Measurements from ENCODE around the gene MYO1B. TPM values are rescaled to one million over a fixed set of nuclear protein-coding genes. Genes with fewer than 3 reads are reported as not detected.

The MYO1B gene
- total RNA-seq, 1 donor: 246 TPM

DNA sequence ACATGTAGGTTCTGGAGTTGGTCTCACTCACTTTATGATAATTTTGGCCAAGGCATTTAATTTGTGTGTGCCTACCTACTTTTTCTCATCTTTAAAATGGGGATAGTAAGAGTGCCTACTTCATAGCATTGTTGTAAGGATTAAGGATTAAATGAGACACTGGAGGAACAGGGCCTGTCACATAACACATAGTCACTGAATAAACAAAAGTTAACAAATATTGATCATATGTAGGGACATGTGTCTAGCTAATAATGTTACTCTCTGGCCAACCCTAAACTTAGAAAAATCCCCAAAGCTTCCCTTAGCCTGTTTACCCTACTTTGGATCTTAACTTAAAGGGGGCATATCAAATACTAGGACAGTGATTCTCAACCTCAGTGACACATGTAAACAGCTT lies 169.9 kb downstream of the MYO1B start:
- Histone ChIP-seq H4K20me1 (ENCODE audit: insufficient read depth, low read length) (no peaks in the 10 kb centered on the region), H2AFZ (ENCODE audit: low read length) (no peak overlapping the region), H3K79me2 (ENCODE audit: insufficient read depth, low read length) (no peaks in the 10 kb centered on the region), H3K4me2 (ENCODE audit: insufficient read depth, low read length) (no peak overlapping the region), H3K9me3 (ENCODE audit: low read depth, low read length) (no peaks in the 10 kb centered on the region), H3K27ac (ENCODE audit: low read depth, low read length) (no peak overlapping the region), H3K4me1 (ENCODE audit: insufficient read depth, low read length) (peaks cover 9% of the 10 kb centered on the region), H3K36me3 (ENCODE audit: insufficient read depth, low read length) (peaks cover 94% of the 10 kb centered on the region), H3K4me3 (ENCODE audit: insufficient read depth, low read length) (no peak overlapping the region), H3K27me3 (ENCODE audit: insufficient read depth, low read length) (no peaks in the 10 kb centered on the region)
- DNase-seq (ENCODE audit: insufficient read length, low spot score, missing footprints): no peak
- TF ChIP-seq, protein P1, sequence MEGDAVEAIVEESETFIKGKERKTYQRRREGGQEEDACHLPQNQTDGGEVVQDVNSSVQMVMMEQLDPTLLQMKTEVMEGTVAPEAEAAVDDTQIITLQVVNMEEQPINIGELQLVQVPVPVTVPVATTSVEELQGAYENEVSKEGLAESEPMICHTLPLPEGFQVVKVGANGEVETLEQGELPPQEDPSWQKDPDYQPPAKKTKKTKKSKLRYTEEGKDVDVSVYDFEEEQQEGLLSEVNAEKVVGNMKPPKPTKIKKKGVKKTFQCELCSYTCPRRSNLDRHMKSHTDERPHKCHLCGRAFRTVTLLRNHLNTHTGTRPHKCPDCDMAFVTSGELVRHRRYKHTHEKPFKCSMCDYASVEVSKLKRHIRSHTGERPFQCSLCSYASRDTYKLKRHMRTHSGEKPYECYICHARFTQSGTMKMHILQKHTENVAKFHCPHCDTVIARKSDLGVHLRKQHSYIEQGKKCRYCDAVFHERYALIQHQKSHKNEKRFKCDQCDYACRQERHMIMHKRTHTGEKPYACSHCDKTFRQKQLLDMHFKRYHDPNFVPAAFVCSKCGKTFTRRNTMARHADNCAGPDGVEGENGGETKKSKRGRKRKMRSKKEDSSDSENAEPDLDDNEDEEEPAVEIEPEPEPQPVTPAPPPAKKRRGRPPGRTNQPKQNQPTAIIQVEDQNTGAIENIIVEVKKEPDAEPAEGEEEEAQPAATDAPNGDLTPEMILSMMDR (IDR thresholded peaks at IDR 0.05; ENCODE audit: extremely low read depth, low read depth, low read length): no peak

DNA sequence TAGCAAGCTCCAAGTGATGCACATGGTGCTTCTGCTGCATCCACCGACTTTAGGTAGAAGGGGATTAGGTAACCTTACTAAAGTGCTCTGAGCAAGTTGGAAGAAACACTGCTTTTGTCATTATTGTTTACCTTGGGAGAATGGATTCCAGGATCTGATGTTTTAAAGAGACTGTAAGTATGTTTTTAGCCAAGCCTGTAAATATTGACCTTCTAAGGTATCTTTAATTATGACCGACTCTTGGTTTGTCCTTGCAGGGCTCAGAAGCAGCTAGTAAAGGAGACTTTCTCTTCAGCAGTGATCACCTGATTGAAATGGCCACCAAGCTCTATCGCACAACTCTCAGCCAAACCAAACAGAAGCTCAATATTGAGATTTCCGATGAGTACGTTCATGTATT lies 170.7 kb downstream of the MYO1B start:
- Histone ChIP-seq H3K4me3 (ENCODE audit: insufficient read depth, low read length) (no peak overlapping the region), H4K20me1 (ENCODE audit: insufficient read depth, low read length) (no peaks in the 10 kb centered on the region), H3K4me1 (ENCODE audit: insufficient read depth, low read length) (peaks cover 3% of the 10 kb centered on the region), H3K27ac (ENCODE audit: low read depth, low read length) (no peak overlapping the region), H3K36me3 (ENCODE audit: insufficient read depth, low read length) (peaks cover 94% of the 10 kb centered on the region), H3K4me2 (ENCODE audit: insufficient read depth, low read length) (no peak overlapping the region), H3K79me2 (ENCODE audit: insufficient read depth, low read length) (no peaks in the 10 kb centered on the region), H3K9me3 (ENCODE audit: low read depth, low read length) (no peaks in the 10 kb centered on the region), H3K27me3 (ENCODE audit: insufficient read depth, low read length) (no peaks in the 10 kb centered on the region), H2AFZ (ENCODE audit: low read length) (no peak overlapping the region)
- no peak for DNase-seq (ENCODE audit: insufficient read length, low spot score, missing footprints)
- TF ChIP-seq, protein P1 (IDR thresholded peaks at IDR 0.05; ENCODE audit: extremely low read depth, low read depth, low read length): no peak

DNA sequence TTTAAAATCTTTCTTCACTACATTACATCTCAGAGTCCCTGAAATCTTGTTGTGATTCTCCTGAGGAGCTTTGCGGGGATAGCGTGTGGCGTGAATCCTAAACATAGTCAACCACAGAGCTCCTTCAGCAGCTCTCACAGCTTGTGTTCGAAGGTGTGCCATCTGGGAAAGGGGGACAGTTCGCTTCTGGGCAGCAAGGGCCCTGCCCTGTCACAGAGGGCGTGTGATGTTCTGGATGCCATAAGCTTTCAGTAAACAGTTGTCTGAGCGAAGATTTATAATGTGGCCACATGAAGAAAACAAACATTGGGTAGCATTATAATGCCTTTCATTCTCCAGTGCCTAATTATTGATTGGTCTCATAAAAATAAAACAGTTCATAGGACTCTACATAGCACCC lies 172.5 kb downstream of the MYO1B start:
- H3K4me3 ChIP-seq (ENCODE audit: insufficient read depth, low read length): no peak overlapping the region
- no peak overlapping the region for H2AFZ ChIP-seq (ENCODE audit: low read length)
- TF ChIP-seq, protein P1 (IDR thresholded peaks at IDR 0.05; ENCODE audit: extremely low read depth, low read depth, low read length): no peak
- H3K4me1 ChIP-seq (ENCODE audit: insufficient read depth, low read length): no peaks in the 10 kb centered on the region
- H3K27ac ChIP-seq (ENCODE audit: low read depth, low read length): no peak overlapping the region
- H3K27me3 ChIP-seq (ENCODE audit: insufficient read depth, low read length): no peaks in the 10 kb centered on the region
- no peaks in the 10 kb centered on the region for H4K20me1 ChIP-seq (ENCODE audit: insufficient read depth, low read length)
- no peak for DNase-seq (ENCODE audit: insufficient read length, low spot score, missing footprints)
- H3K79me2 ChIP-seq (ENCODE audit: insufficient read depth, low read length): no peaks in the 10 kb centered on the region
- H3K9me3 ChIP-seq (ENCODE audit: low read depth, low read length): no peaks in the 10 kb centered on the region
- H3K4me2 ChIP-seq (ENCODE audit: insufficient read depth, low read length): no peak overlapping the region
- H3K36me3 ChIP-seq (ENCODE audit: insufficient read depth, low read length): peaks cover 93% of the 10 kb centered on the region

DNA sequence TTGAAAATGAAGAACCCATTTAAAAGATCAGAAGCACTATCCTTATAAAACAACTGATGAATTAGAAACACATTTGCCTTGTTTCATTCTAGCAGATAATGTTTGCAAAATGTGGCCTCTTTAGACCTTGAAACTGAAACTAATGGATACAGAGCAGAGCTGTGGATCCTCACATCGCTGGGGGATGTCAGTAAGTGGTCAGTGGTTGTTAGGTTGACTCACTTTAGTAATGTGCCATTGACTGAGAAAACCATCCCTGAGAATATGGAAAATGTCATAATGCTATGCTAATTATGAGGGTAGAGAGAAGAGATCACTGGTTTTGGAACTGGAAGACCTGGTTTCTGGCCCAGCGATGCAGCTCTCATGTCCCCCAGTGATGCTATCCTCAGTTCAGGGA lies 176.7 kb downstream of the MYO1B start:
- Histone ChIP-seq H3K27ac (ENCODE audit: low read depth, low read length) (no peak overlapping the region), H2AFZ (ENCODE audit: low read length) (no peak overlapping the region), H3K4me1 (ENCODE audit: insufficient read depth, low read length) (no peaks in the 10 kb centered on the region), H3K4me2 (ENCODE audit: insufficient read depth, low read length) (no peak overlapping the region), H3K4me3 (ENCODE audit: insufficient read depth, low read length) (no peak overlapping the region), H3K9me3 (ENCODE audit: low read depth, low read length) (no peaks in the 10 kb centered on the region), H3K79me2 (ENCODE audit: insufficient read depth, low read length) (no peaks in the 10 kb centered on the region), H3K36me3 (ENCODE audit: insufficient read depth, low read length) (peaks cover 89% of the 10 kb centered on the region), H3K27me3 (ENCODE audit: insufficient read depth, low read length) (no peaks in the 10 kb centered on the region), H4K20me1 (ENCODE audit: insufficient read depth, low read length) (no peaks in the 10 kb centered on the region)
- DNase-seq (ENCODE audit: insufficient read length, low spot score, missing footprints): peak; percentile 56
- TF ChIP-seq, protein P1 (IDR thresholded peaks at IDR 0.05; ENCODE audit: extremely low read depth, low read depth, low read length): no peak

Data from osteoblast (primary cell).